ENCODE results near the gene NCOA5. TPM values are rescaled to one million over a fixed set of nuclear protein-coding genes. Genes with fewer than 3 reads are reported as not detected.

NCOA5 gene
- total and polyA plus RNA-seq, 2 experiments from 2014 or later, result 8.4 to 22.8 TPM

DNA sequence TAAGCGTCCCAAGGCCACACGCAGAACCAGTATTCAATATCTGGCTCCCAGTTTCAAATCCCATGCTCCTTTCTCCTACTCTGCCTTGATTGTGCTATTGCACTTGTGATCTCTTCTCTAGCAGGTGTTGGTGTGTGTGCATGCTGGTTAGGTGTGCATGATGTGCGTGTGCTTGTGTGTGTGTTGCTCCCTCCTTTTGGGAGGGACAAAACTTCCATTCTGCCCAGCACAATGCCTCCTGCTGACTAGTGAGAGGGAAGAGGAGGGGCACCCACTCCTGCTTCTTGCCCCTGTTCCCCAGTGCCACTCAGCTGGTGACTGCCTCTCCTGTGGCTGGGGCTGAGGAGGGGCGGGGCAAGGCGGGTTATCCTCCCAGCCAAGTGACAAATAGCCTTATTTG is 48.1 kb upstream of the NCOA5 start:
- no peak overlapping the region for H3K4me3 Mint-ChIP-seq
- H3K36me3 Mint-ChIP-seq (ENCODE audit: low read depth), result no peaks in the 10 kb centered on the region
- Histone ChIP-seq H3K27ac (ENCODE audit: low read depth) (no peak overlapping the region), H4K20me1 (replicated peaks; ENCODE audit: insufficient read depth) (no peaks in the 10 kb centered on the region), H3F3A (replicated peaks; ENCODE audit: low read depth) (no peaks in the 10 kb centered on the region), H3K79me2 (replicated peaks; ENCODE audit: insufficient read depth) (no peaks in the 10 kb centered on the region), H3K27me3 (ENCODE audit: insufficient read depth) (no peaks in the 10 kb centered on the region), H3K4me1 (ENCODE audit: insufficient read depth) (peaks cover 7% of the 10 kb centered on the region; the same call in 1 of the 2 replicates), H3K4me2 (no peak overlapping the region), H3K9me2 (ENCODE audit: insufficient read depth) (no peaks in the 10 kb centered on the region), H2AFZ (no peak overlapping the region), H3K4me3 (no peak overlapping the region), H3K36me3 (ENCODE audit: insufficient read depth) (no peaks in the 10 kb centered on the region)
- no peaks in the 10 kb centered on the region for H3K9me3 Mint-ChIP-seq
- TF ChIP-seq ZNF114 (CRISPR knock-in tag; IDR thresholded peaks at IDR 0.05), result no peak
- TF ChIP-seq NANOG (IDR thresholded peaks at IDR 0.05; ENCODE audit: borderline replicate concordance), result no peak
- no peak for TF ChIP-seq POLR2AphosphoS5 (IDR thresholded peaks at IDR 0.05; ENCODE audit: low read depth)
- DNase-seq (ENCODE audit: low spot score) (no peak), ATAC-seq (no peak)
- H3K27ac Mint-ChIP-seq, result no peak overlapping the region
- H3K27me3 Mint-ChIP-seq (ENCODE audit: insufficient read depth, low read depth, poor library complexity), result peaks cover 15% of the 10 kb centered on the region
- H3K4me1 Mint-ChIP-seq, result peaks cover 29% of the 10 kb centered on the region

DNA sequence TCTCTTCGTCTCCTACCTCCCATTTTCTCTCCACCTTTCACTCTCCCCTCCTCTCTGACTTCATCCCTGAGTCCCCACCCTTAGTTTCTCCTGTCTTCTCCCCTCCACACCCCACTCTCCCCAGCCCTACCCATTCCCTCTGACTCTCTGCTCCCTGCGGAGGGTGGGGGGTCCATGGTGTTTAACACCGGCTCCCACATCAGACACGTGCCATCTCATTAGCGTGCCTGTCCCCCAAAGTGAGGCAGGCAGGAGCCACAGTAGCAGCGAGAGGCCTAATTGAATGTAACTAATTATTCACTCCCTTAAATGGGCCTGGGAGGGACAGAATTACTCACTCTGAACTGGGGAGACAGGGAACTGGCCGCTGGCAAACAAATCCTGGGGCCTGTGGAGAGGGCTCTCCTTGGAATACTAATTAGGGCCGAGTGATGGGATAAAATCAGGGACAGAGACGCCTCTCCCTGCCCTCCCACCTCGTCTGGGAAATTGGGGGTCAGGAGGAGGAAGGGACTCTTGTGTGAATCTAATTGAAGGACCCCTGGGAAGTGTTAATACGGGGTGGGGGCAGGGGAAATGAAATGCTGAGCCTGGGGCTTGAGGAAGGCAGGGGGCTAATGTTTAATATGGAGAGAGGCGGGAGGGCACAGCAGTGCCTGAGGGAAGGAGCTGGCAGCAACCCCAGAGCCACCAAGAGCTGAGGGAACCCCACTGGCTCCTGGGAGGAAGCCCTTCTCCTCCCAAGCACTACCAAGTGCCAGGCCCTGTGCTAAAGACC is 46.3 kb upstream of the NCOA5 start:
- ATAC-seq (peak; percentile 42), DNase-seq (ENCODE audit: low spot score) (peak; percentile 21)
- Mint-ChIP-seq H3K27me3 (ENCODE audit: insufficient read depth, low read depth, poor library complexity) (peaks cover 18% of the 10 kb centered on the region), H3K4me3 (peak overlapping the region; percentile 38), H3K4me1 (peaks cover 26% of the 10 kb centered on the region), H3K9me3 (no peaks in the 10 kb centered on the region), H3K36me3 (ENCODE audit: low read depth) (no peaks in the 10 kb centered on the region), H3K27ac (peak overlapping the region; percentile 29; the same call in 1 of the 2 replicates)
- H3K4me2 ChIP-seq, result 0 out of 2 replicates have a peak overlapping the region, but pooled peaks have one; percentile 32
- H3K27ac ChIP-seq (ENCODE audit: low read depth), result no peak overlapping the region
- H3F3A ChIP-seq (replicated peaks; ENCODE audit: low read depth), result no peaks in the 10 kb centered on the region
- H3K79me2 ChIP-seq (replicated peaks; ENCODE audit: insufficient read depth), result no peaks in the 10 kb centered on the region
- H2AFZ ChIP-seq, result peak overlapping the region; percentile 87
- no peaks in the 10 kb centered on the region; the same call in 1 of the 2 replicates for H4K20me1 ChIP-seq (replicated peaks; ENCODE audit: insufficient read depth)
- H3K4me1 ChIP-seq (ENCODE audit: insufficient read depth), result peaks cover 7% of the 10 kb centered on the region; the same call in 1 of the 2 replicates
- H3K4me3 ChIP-seq, result no peak overlapping the region
- peaks cover 11% of the 10 kb centered on the region; the same call in 1 of the 2 replicates for H3K27me3 ChIP-seq (ENCODE audit: insufficient read depth)
- H3K36me3 ChIP-seq (ENCODE audit: insufficient read depth), result no peaks in the 10 kb centered on the region
- no peak for TF ChIP-seq JUNB (IDR thresholded peaks at IDR 0.05; ENCODE audit: unreplicated experiment)
- H3K9me2 ChIP-seq (ENCODE audit: insufficient read depth), result no peaks in the 10 kb centered on the region

DNA sequence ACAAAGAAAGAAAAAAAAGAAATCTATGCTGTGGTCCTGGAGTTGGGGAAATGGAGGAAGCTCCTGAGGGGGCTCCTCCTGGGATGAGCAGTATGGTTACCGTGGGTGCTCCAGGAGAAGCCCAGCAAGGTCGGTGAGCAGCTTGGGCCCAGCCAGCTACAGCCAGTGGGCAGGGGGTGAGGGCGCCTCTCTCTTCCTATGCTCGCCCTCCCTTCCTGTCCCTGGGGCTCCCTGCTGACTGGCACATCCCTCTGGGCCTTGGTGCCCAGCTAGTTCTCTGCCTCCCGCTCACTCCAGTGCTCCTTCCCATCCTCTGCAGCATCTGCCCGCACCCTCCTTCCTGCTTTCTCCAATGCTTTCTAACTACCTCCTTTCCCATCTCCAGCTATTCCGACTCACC is 45.0 kb upstream of the NCOA5 start:
- no peaks in the 10 kb centered on the region; the same call in 1 of the 2 replicates for H4K20me1 ChIP-seq (replicated peaks; ENCODE audit: insufficient read depth)
- Mint-ChIP-seq H3K4me1 (peaks cover 23% of the 10 kb centered on the region), H3K9me3 (no peaks in the 10 kb centered on the region), H3K27ac (no peak overlapping the region), H3K4me3 (no peak overlapping the region; the same call in 2 of the 3 replicates), H3K36me3 (ENCODE audit: low read depth) (no peaks in the 10 kb centered on the region), H3K27me3 (ENCODE audit: insufficient read depth, low read depth, poor library complexity) (peaks cover 18% of the 10 kb centered on the region)
- H3K27me3 ChIP-seq (ENCODE audit: insufficient read depth), result peaks cover 11% of the 10 kb centered on the region; the same call in 1 of the 2 replicates
- H3K4me3 ChIP-seq, result no peak overlapping the region
- no peak overlapping the region for H2AFZ ChIP-seq
- no peaks in the 10 kb centered on the region for H3K79me2 ChIP-seq (replicated peaks; ENCODE audit: insufficient read depth)
- H3F3A ChIP-seq (replicated peaks; ENCODE audit: low read depth), result no peaks in the 10 kb centered on the region
- H3K4me1 ChIP-seq (ENCODE audit: insufficient read depth), result peaks cover 4% of the 10 kb centered on the region; the same call in 1 of the 2 replicates
- no peaks in the 10 kb centered on the region for H3K9me2 ChIP-seq (ENCODE audit: insufficient read depth)
- H3K36me3 ChIP-seq (ENCODE audit: insufficient read depth), result no peaks in the 10 kb centered on the region
- ATAC-seq, result no peak
- H3K27ac ChIP-seq (ENCODE audit: low read depth), result no peak overlapping the region
- no peak overlapping the region for H3K4me2 ChIP-seq
- no peak for DNase-seq (ENCODE audit: low spot score)
- TF ChIP-seq EZH2phosphoT487 (IDR thresholded peaks at IDR 0.05; ENCODE audit: unreplicated experiment), result no peak
- no peak for TF ChIP-seq CREB1 (CRISPR knock-in tag; IDR thresholded peaks at IDR 0.05; ENCODE audit: low read depth)
- TF ChIP-seq JUNB (IDR thresholded peaks at IDR 0.05; ENCODE audit: unreplicated experiment), result no peak
- TF ChIP-seq EZH2 (IDR thresholded peaks at IDR 0.05; ENCODE audit: low read depth, unreplicated experiment), result no peak
- TF ChIP-seq, protein P1, sequence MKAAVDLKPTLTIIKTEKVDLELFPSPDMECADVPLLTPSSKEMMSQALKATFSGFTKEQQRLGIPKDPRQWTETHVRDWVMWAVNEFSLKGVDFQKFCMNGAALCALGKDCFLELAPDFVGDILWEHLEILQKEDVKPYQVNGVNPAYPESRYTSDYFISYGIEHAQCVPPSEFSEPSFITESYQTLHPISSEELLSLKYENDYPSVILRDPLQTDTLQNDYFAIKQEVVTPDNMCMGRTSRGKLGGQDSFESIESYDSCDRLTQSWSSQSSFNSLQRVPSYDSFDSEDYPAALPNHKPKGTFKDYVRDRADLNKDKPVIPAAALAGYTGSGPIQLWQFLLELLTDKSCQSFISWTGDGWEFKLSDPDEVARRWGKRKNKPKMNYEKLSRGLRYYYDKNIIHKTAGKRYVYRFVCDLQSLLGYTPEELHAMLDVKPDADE (IDR thresholded peaks at IDR 0.05), result no peak
- TF ChIP-seq STAT1 (IDR thresholded peaks at IDR 0.05; ENCODE audit: unreplicated experiment), result no peak
- TF ChIP-seq, protein P2, sequence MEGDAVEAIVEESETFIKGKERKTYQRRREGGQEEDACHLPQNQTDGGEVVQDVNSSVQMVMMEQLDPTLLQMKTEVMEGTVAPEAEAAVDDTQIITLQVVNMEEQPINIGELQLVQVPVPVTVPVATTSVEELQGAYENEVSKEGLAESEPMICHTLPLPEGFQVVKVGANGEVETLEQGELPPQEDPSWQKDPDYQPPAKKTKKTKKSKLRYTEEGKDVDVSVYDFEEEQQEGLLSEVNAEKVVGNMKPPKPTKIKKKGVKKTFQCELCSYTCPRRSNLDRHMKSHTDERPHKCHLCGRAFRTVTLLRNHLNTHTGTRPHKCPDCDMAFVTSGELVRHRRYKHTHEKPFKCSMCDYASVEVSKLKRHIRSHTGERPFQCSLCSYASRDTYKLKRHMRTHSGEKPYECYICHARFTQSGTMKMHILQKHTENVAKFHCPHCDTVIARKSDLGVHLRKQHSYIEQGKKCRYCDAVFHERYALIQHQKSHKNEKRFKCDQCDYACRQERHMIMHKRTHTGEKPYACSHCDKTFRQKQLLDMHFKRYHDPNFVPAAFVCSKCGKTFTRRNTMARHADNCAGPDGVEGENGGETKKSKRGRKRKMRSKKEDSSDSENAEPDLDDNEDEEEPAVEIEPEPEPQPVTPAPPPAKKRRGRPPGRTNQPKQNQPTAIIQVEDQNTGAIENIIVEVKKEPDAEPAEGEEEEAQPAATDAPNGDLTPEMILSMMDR (conservative IDR thresholded peaks at IDR 0.05; ENCODE audit: low read depth in 2 of 2), result no peak
